Spleen (tissue), 11 donors: ENCODE results near the gene TRIM45. TPM values are rescaled to one million over a fixed set of nuclear protein-coding genes. Genes with fewer than 3 reads are reported as not detected.

Source experiments
- DNase-seq: peaks from one replicate; pipeline ENCODE4 v3.0.0-alpha.2; 2020
- H3K27ac ChIP-seq, 8 donors: fragments of 200-600 bp; sonication (generic) in 7 of 8; 1 replicate in 4 of 8; 2 replicates in 4 of 8; pipeline versions ENCODE4 v1.5.0 to v1.8.0; 2016 to 2021; ENCODE audit warnings: inconsistent platforms in 4 of 8, mild to moderate bottlenecking in 4 of 8, moderate library complexity in 1 of 8
- H3K27me3 ChIP-seq, 7 donors: fragments of 200-600 bp; sonication (generic) in 6 of 7; replicated peaks in 1 of 7; 1 replicate in 4 of 7; 2 replicates in 3 of 7; pipeline versions ENCODE4 v1.5.0 to v1.8.0; 2016 to 2021; ENCODE audit warnings: inconsistent platforms in 3 of 7, mild to moderate bottlenecking in 1 of 7
- H3K36me3 ChIP-seq, 6 donors: fragments of 200-600 bp; sonication (generic) in 5 of 6; 1 replicate in 4 of 6; 2 replicates in 2 of 6; pipeline versions ENCODE4 v1.5.0 to v1.8.0; 2016 to 2021; ENCODE audit warnings: inconsistent platforms in 2 of 6
- H3K4me1 ChIP-seq, 6 donors: fragments of 200-600 bp; sonication (generic) in 5 of 6; 1 replicate in 3 of 6; 2 replicates in 3 of 6; pipeline versions ENCODE4 v1.5.0 to v1.8.0; 2016 to 2021; ENCODE audit warnings: inconsistent platforms in 3 of 6
- H3K4me3 ChIP-seq, 8 donors: fragments of 200-600 bp; sonication (generic) in 7 of 8; 1 replicate in 4 of 8; 2 replicates in 4 of 8; pipeline versions ENCODE4 v1.5.0 to v1.8.0; 2016 to 2021; ENCODE audit warnings: inconsistent platforms in 4 of 8, mild to moderate bottlenecking in 4 of 8, moderate library complexity in 2 of 8
- H3K9me3 ChIP-seq, 8 donors: fragments of 200-600 bp; sonication (generic) in 7 of 8; 1 replicate in 4 of 8; 2 replicates in 4 of 8; pipeline versions ENCODE4 v1.5.0 to v1.8.0; 2016 to 2021; ENCODE audit warnings: inconsistent platforms in 4 of 8
- CTCF ChIP-seq, 11 experiments: fragments of 200-600 bp in 7 of 11; fragments of 450-650 bp in 4 of 11; sonication (generic) in 4 of 11; IDR thresholded peaks in 8 of 11; conservative IDR thresholded peaks in 3 of 11; 1 replicate in 7 of 11; 2 replicates in 4 of 11; pipeline versions ENCODE4 v1.4.0 to v1.8.0; 2016 to 2021; ENCODE audit warnings: antibody characterized with exemption in 11 of 11, inconsistent platforms in 4 of 11, mild to moderate bottlenecking in 1 of 11
- POLR2A ChIP-seq, 3 donors: fragments of 450-650 bp; IDR thresholded peaks; one replicate each; pipeline ENCODE4 v1.5.1; 2017; ENCODE audit warnings: antibody characterized with exemption in 3 of 3, mild to moderate bottlenecking in 1 of 3
- POLR2AphosphoS5 ChIP-seq, 3 donors: sonication (generic); formaldehyde crosslinking; IDR thresholded peaks; one replicate each; pipeline ENCODE4 v1.5.1; 2017; ENCODE audit warnings: antibody characterized with exemption in 3 of 3
- WGBS, 5 donors: extraction: QIAGEN DNeasy Blood & Tissue Kit in 3 of 5; methylation state at CpG; one replicate each; pipeline versions ENCODE4 v1.1.5 to v1.1.7; 2013 to 2018; 5-methylcytosine and 5-hydroxymethylcytosine counted together
- intact Hi-C: fragments of 100-400 bp; cut with DNase I; formaldehyde crosslinking; loops from one replicate; pipeline ENCODE4 v1.15.0; 2023; ENCODE audit warnings: low total_unique reads
- polyA plus RNA-seq, 3 donors: library from polyadenylated mRNA; stranded (reverse); fragments of 200-250 nt; gene quantifications; one replicate each; pipeline ENCODE4 v1.2.1, GENCODE V29; 2013
- total RNA-seq, 7 donors: library from RNA; depleted of rRNA in 3 of 7; stranded (reverse); fragments of >200 nt in 3 of 7; fragmentation: NEBNext Ultra II Directional in 4 of 7; extraction: Animal tissue kit (Norgen Biotek cat#: 25700) in 4 of 7; gene quantifications; one replicate each; pipeline versions ENCODE4 v1.1.0 to v1.2.1, GENCODE V29; 2016 to 2021
- donor health status: healthy with polysubstance abuse.
- donor health status: DM: no; HTN: no; CAD: no; lungs with moderate emphysema.
- donor health status: DM: no; HTN: no; CAD: no.
- donor health status: Bipolar disorder and iron deficiency.
- donor health status: healthy.
- donor health status: DM: no; HTN: no; CAD: no.
- donor health status: DM: yes; HTN: yes; CAD: no.

The TRIM45 gene
- total and polyA plus RNA-seq, 10 donors = 1.2 to 8.1 (median 2.0) TPM

- Histone ChIP-seq H3K27me3 (no peaks in the 10 kb centered on the region), H3K36me3 (peaks cover 0 to 100% (median 76%) of the 10 kb centered on the region in 6 donors), H3K4me3 (no peak overlapping the region), H3K27ac (no peak overlapping the region), H3K4me1 (no peaks in the 10 kb centered on the region), H3K9me3 (no peaks in the 10 kb centered on the region)
- TF ChIP-seq POLR2A (IDR thresholded peaks at IDR 0.05) (no peak), POLR2AphosphoS5 (IDR thresholded peaks at IDR 0.05) (no peak), CTCF (IDR thresholded peaks at IDR 0.05 in 8 of 11, conservative IDR thresholded peaks at IDR 0.05 in 3 of 11) (no peak)
- DNase-seq = no peak
- intact Hi-C loops = loop anchor here (10.0 kb wide), 1 partner anchor 815 kb away; no protein-coding TSS in a partner anchor
- WGBS, 5 donors = 93 to 98% (median 98%) methylated on average over 6 of the region's 6 CpGs
Observed at GRCh38 chr1:117079737-117080136, 41.8 kb downstream of the TRIM45 start.

GRCh38 chr1:117077267-117077666, 44.3 kb downstream of the TRIM45 start:
- H3K36me3 ChIP-seq = peaks cover 0 to 100% (median 71%) of the 10 kb centered on the region in 6 donors

GRCh38 chr1:117076648-117077047, 44.9 kb downstream of the TRIM45 start:
- no peak for TF ChIP-seq POLR2AphosphoS5 (IDR thresholded peaks at IDR 0.05)
- no peak for TF ChIP-seq CTCF (IDR thresholded peaks at IDR 0.05 in 8 of 11, conservative IDR thresholded peaks at IDR 0.05 in 3 of 11)
- no peak for TF ChIP-seq POLR2A (IDR thresholded peaks at IDR 0.05)
- Histone ChIP-seq H3K27ac (no peak overlapping the region), H3K4me1 (no peaks in the 10 kb centered on the region), H3K9me3 (no peaks in the 10 kb centered on the region), H3K27me3 (no peaks in the 10 kb centered on the region), H3K36me3 (peaks cover 0 to 94% (median 65%) of the 10 kb centered on the region in 6 donors), H3K4me3 (no peak overlapping the region)
- no peak for DNase-seq
- 95 to 98% (median 96%) methylated on average over 5 of the region's 5 CpGs for WGBS, 5 donors
- intact Hi-C loops = no loop called here

More at GRCh38 chr1:117077267-117077666, 44.3 kb downstream of the TRIM45 start:
- Histone ChIP-seq H3K4me3 (no peak overlapping the region), H3K27ac (no peak overlapping the region), H3K4me1 (no peaks in the 10 kb centered on the region), H3K9me3 (no peaks in the 10 kb centered on the region), H3K27me3 (no peaks in the 10 kb centered on the region)
- DNase-seq = no peak
- intact Hi-C loops = no loop called here
- TF ChIP-seq POLR2A (IDR thresholded peaks at IDR 0.05) (no peak), POLR2AphosphoS5 (IDR thresholded peaks at IDR 0.05) (no peak), CTCF (IDR thresholded peaks at IDR 0.05 in 8 of 11, conservative IDR thresholded peaks at IDR 0.05 in 3 of 11) (no peak)
- WGBS, 5 donors = 47 to 69% (median 60%) methylated on average over 3 of the region's 3 CpGs

DNA sequence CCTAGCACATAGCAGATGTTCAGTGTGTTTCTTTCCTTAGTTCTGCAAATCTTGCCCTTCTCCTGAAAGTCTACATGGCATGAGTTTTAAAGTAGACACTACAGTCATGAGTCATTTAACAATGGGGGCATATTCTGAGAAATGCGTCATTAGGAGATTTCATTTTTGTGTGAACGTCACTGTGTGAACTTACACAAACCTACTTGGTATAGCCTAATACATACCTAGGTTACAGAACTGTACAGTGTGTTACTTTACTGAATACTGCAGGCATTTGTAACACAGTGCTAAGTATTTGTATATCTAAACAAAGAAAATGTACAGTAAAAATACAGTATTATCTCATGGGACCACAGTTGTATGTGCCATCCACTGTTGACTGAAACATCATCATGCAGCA, 51.4 kb downstream of the TRIM45 start:
- 77 to 87% (median 81%) methylated on average over 2 of the region's 2 CpGs for WGBS, 5 donors
- peaks cover 0 to 61% (median 12%) of the 10 kb centered on the region in 6 donors for H3K36me3 ChIP-seq
- no peak for TF ChIP-seq POLR2AphosphoS5 (IDR thresholded peaks at IDR 0.05)
- TF ChIP-seq CTCF (IDR thresholded peaks at IDR 0.05 in 8 of 11, conservative IDR thresholded peaks at IDR 0.05 in 3 of 11) = no peak
- no peak for TF ChIP-seq POLR2A (IDR thresholded peaks at IDR 0.05)
- H3K9me3 ChIP-seq = no peaks in the 10 kb centered on the region
- H3K4me1 ChIP-seq = peaks cover 0 to 6% (median 0%) of the 10 kb centered on the region in 6 donors
- no peak for DNase-seq
- H3K27ac ChIP-seq = no peak overlapping the region
- no peak overlapping the region for H3K4me3 ChIP-seq
- intact Hi-C loops = no loop called here
- no peaks in the 10 kb centered on the region for H3K27me3 ChIP-seq
